ENCODE measurements around the gene IMMP2L.

Gene IMMP2L

GRCh38 chr7:110623436-110623835 lies 938.9 kb downstream of the IMMP2L start:
- H3K4me1 ChIP-seq (ENCODE audit: control insufficient read depth, insufficient read depth, low read length): no peaks in the 10 kb centered on the region
- no peaks in the 10 kb centered on the region for H3K27me3 ChIP-seq (ENCODE audit: control insufficient read depth, insufficient read depth, low read length)
- no peak overlapping the region for H3K4me3 ChIP-seq (ENCODE audit: low read depth, low read length)
- H3K36me3 ChIP-seq (ENCODE audit: control insufficient read depth, insufficient read depth, low read length): no peaks in the 10 kb centered on the region
- no peak overlapping the region for H3K9ac ChIP-seq (ENCODE audit: low read depth, low read length)
- no peaks in the 10 kb centered on the region for H3K9me3 ChIP-seq (ENCODE audit: control insufficient read depth, insufficient read depth, low read length)

GRCh38 chr7:110621289-110621688 lies 941.0 kb downstream of the IMMP2L start:
- Histone ChIP-seq H3K9ac (ENCODE audit: low read depth, low read length) (no peak overlapping the region), H3K4me1 (ENCODE audit: control insufficient read depth, insufficient read depth, low read length) (no peaks in the 10 kb centered on the region), H3K36me3 (ENCODE audit: control insufficient read depth, insufficient read depth, low read length) (no peaks in the 10 kb centered on the region), H3K9me3 (ENCODE audit: control insufficient read depth, insufficient read depth, low read length) (no peaks in the 10 kb centered on the region), H3K4me3 (ENCODE audit: low read depth, low read length) (no peak overlapping the region), H3K27me3 (ENCODE audit: control insufficient read depth, insufficient read depth, low read length) (no peaks in the 10 kb centered on the region)

- Histone ChIP-seq H3K9me3 (ENCODE audit: control insufficient read depth, insufficient read depth, low read length) (no peaks in the 10 kb centered on the region), H3K4me1 (ENCODE audit: control insufficient read depth, insufficient read depth, low read length) (no peaks in the 10 kb centered on the region), H3K9ac (ENCODE audit: low read depth, low read length) (no peak overlapping the region), H3K27me3 (ENCODE audit: control insufficient read depth, insufficient read depth, low read length) (no peaks in the 10 kb centered on the region), H3K4me3 (ENCODE audit: low read depth, low read length) (no peak overlapping the region), H3K36me3 (ENCODE audit: control insufficient read depth, insufficient read depth, low read length) (no peaks in the 10 kb centered on the region)
These were observed 942.1 kb downstream of the IMMP2L start for GRCh38 chr7:110620110-110620735.
